GM18519 (cell line): ENCODE data around the gene TMIE.

Experiments
- ATAC-seq: cut with Tn5 transposase; IDR thresholded peaks from one replicate; pipeline ENCODE4 v1.9.1; 2021; ENCODE audit warnings: mild to moderate bottlenecking, moderate library complexity; ENCODE audit not compliant: unreplicated experiment, low FRiP score

The TMIE gene, protein sequence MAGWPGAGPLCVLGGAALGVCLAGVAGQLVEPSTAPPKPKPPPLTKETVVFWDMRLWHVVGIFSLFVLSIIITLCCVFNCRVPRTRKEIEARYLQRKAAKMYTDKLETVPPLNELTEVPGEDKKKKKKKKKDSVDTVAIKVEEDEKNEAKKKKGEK

DNA sequence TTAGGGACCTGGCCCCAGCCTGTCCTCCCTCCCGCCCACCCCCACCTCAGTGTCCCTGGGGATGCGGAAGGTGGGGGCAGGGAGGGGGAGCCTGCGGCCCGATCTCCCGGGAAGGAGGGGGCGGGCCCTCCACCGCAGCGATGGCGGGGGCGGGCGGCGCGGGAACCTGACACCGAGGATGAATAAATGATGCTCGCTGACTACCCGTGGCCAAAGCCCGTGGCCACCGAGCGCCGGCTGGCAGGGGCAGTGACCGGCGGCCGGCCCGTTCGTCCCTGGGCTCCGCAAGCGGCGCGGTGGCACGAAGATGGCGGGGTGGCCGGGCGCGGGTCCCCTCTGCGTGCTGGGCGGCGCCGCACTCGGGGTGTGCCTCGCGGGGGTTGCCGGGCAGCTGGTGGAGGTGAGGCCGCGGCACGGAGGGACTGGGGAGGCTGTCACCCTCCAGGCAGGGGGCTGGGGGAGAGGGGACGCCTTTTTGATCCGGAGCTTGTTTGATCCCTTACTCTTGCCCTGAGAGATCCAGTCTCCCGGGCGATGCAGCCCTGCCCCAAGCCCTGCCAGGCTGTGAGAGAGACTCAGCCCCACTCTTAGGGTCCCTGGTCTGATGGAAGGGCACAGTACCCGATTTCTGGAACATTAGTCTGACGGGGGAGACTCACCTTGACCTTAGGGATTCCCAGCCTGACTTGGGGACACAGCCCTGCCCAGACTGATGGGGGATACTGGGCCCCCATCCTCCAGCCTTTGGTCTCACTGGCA, at the start of gene TMIE:
Gene TMIE, plus strand, starts transcription at position 212 of the 759 bp plus-strand sequence. Its CDS starts 96 bp downstream, at position 308.
- no peak for ATAC-seq

DNA sequence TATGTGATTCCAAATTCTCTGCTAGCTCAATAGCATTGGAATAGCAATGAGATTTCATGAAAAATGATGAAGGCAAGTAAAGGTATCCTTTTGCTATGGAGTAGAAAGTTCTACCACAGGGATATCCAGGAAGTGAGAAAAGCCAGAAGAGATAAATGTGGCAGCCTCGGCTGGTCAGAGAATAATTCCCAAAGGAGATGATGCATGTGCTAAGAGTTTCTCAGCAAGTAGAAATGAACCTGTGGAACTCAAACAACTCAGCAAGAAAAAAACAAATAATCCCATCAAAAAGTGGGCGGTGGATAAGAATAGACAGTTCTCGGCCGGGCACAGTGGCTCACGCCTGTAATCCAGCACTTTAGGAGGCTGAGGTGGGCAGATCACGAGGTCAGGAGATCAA, 45.9 kb upstream of the TMIE start:
- ATAC-seq = no peak

DNA sequence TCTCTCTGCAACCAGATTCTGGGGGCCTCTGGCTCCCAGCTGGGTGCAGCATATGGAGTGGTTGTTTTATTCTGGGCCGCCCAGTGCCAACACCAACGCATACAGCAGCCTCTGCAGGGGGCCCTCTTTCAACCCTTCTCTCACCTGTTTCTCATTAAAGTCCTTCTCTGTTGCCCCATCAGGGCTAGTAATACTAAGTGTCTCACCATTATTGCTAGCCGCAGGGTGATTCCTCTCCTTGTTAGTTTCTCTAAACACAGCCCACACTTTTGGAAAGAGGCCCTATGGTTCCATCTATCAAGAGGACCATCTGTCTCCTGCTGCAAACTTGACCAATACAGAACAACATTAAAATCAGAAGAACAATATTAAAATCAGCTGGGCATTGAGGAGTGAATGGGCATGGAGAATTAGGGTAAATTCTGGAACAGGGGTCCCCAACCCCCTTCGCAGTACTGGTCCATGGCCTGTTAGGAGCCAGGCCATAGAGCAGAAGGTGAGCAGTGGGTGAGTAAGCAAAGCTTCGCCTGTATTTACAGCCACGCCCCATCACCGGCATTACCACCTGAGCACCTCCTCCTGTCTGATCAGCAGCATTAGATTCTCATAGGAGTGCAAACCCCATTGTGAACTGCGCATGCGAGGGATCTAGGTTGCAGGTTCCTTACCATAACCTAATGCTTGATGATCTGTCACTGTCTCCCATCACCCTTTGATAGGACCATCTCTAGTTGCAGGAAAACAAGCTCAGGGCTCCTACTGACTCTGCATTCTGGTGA, 44.2 kb upstream of the TMIE start:
- no peak for ATAC-seq

DNA sequence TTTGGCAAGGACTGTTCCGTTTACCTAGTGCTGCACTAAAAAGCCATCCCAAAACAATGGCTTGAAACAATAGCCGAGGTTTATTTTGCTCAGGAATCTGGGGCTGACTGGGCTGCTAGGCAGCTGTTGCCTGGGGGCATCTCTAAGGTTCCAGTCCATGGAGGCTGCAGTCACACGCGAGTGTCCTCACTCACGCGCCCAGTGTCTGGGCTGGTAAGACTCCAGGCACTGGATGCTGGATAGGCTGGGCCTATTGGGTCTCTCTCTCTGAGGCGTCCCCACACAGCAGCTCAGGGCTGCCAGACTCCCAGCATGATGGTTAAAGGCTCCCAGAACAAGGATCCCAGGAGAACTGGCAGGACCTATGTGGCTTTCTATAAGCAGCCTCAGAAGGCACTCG, 41.9 kb upstream of the TMIE start:
- no peak for ATAC-seq

DNA sequence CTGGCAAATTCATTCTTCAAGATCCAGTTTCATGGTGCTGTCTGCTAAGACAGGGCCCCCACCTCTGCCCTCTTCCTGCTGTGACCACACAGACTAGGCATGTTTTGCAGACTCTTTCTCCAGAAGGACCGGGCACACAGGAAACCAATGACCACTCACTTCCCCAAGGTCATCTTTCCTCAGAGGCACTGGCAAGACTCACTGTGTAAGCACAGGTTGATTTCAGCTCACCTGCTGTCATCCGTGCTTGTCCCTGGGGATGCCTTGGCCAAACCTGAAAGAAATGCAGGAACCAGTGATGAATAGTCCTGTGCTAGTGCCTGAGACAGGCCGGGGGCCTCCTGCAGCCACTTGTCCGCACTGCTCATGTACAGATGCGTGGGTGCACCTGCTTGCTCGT, 41.2 kb upstream of the TMIE start:
- ATAC-seq = no peak

DNA sequence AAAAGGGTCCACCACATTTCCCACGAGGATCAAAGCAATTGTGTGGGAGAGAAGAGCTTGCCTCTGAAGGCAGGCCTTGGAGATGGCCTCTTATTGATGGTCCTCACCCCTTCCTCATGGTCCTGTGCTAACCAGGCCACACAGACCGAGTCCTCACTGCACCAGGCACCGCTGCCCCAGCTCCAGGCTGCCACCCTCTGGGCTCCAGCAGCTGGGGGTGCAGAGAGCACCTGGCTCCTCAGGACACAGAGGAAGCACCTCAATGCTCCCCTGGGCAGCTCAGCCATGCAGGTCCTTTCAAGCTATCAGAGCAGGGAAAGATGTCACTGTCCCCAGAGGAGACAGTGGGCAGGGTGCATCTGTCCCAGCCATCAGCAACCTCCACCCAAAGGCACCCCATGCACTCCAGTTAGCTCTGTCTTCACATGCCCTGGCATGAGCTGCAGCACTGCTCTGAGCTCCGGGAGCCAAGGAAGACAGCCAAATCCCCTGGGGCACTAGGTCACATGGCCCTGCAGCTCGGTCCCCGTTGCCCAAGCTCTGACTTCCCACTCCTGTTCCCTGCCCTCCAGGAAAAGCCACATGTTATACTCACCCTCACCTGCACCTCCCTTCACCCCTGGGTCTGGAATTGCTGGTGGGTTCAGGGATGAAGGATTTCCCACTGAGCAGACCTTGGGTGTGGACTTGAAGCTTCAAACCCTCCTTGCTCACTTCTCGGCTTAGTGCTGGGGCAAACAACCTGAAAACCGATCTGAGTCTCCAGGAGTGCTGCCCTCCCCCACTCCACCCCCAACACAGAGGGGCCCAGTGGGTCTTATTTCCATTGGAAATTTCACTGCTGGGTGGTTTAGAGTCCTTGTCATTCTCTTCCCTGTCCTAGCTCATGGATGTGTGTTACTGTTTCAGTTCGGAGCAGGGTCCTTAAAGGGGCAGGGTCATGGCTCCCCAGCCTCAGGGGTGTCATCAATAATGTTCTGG, 40.4 kb upstream of the TMIE start:
- no peak for ATAC-seq

DNA sequence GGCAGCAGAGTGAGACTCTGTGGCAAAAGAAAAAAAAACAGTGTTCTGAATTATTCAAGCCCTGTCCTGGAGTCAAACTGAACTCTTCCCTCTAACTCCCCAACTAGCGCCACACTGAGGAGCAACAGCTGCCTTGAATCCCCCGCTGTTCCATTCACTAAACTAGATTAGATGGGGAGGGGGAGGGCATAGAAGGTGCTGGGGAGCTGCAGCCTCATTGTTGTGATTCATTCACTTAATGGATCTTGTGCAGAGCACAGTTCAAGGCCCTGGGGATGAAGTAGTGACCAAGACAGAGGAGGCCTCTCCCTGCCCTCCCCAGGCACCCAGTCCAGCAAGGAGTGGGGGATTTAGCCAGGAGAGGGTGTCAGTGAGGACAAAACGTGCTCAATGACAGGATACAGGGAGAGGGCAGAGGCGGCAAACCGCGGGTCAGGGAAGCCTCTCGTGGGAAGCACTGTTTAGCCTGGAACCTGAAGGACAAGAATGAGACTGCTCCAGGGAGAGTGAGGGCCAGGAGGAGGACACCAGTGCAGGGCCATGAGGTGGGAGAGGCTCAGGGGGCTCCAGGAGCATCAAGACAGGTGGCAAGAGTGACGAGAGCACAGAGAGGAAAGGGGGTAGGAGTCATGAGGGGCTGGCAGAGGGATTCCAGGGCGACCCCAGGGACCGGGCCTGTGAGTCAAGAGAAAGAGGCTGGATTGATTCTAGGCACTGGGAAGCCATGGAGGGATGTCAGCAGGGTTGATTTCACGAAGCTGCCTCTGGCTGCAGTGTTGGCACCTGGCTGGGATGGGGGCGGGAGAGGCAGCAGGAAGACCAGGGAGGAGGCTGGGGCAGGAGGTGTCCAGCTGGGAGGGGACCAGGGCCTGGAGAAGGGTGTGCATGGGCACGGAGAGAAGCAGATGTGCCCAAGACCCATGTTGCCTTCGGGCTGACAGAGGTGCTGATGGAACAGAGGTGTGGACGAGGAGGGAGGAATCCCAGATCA, 39.1 kb upstream of the TMIE start:
- ATAC-seq = no peak

DNA sequence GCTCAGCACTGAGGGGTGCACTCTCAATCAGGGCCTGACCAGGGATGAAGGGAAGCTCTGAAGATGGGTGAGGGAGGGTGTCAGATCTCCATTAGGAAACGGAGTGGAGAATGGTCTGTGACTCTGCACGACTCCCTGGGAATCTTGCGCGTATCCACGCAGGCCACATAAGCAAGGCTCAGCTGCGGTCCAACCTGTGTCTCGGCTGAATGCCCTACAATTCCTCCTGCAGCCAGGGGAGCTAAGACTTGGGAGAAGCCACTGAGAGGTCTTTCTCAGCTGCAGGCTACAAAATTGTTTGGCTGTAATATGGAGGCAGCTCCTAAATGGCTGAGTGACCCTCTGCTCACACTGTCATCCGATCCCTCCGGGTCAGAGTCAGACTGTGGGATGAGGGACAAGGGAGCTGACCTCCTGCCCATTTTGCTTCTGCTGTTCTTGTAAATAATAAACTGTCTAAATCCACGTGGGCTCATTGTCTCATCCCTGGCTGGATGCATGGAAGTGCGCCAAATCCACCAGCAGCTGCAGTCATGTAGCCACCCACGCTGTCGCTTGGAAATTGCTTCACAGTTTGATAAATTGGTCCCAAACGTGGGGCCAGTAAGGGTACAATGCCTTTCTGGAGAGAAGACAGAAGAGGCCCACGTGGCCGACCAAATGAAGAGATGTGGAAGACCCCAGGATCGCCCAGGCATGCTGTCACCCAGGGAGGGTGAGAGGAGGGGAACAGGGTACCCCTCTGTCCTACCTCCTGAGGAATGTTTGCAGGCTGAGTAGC, 38.2 kb upstream of the TMIE start:
- no peak for ATAC-seq

DNA sequence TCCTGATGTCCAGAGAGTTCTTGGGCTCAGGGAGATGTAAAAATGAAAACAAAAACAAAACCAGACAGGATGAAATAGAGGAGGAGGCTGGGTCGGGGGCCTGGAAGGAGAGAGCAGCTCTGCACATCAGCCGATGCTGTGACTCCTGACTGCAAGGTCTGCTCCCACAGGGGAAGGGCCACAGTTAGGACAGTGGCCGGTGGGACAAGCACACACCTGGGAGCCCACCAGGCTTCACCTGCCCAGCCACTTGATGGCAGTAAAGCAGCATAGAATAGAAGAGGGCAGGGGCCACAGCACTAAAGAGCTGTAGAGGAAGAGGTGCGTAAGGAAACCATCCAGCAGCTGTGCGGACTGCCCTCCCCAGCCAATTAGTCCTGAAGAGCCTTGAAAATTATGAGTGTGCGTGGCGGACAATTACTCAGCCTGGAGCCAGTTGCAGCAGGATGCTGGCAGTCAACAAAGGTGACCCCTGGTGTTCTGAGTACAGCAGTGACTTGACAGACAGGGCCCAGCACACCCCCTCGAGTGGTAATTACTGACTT, 37.5 kb upstream of the TMIE start:
- no peak for ATAC-seq

DNA sequence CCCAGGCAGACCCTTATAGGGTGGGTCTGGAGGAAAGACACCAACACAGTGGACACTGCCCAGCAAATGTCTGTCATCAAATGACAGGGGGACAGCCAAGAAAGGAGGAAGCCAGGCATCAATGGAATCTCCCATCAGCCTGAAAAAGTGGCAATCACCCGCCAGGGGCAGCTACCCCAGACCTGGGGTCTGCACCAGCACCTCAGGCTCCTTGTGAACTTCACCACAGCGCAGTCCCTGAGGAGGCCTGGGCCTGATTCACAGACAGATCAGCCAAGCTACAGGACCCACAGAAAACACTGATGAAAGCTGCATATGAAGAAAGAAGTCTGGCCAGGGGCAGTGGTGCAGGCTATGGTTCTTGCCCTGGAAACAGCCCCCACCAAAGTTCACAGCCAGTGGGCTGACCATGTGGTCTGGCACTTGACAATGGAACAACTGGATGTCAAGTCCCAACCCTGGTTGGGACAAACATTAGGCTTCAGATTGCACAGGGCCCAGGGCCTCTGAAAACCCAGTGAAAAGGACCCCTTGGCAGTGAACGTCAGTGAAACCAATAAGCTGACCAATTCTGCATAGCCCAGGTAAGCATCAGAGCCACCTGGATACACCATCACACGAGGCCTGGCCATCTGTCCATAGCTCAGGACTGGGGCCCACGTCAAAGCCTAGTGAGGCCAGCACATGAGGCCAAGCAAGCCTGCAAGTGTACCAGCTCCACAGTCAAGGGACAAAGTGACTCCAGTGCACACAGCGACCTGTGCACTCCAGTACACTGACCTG, 36.8 kb upstream of the TMIE start:
- ATAC-seq = no peak

DNA sequence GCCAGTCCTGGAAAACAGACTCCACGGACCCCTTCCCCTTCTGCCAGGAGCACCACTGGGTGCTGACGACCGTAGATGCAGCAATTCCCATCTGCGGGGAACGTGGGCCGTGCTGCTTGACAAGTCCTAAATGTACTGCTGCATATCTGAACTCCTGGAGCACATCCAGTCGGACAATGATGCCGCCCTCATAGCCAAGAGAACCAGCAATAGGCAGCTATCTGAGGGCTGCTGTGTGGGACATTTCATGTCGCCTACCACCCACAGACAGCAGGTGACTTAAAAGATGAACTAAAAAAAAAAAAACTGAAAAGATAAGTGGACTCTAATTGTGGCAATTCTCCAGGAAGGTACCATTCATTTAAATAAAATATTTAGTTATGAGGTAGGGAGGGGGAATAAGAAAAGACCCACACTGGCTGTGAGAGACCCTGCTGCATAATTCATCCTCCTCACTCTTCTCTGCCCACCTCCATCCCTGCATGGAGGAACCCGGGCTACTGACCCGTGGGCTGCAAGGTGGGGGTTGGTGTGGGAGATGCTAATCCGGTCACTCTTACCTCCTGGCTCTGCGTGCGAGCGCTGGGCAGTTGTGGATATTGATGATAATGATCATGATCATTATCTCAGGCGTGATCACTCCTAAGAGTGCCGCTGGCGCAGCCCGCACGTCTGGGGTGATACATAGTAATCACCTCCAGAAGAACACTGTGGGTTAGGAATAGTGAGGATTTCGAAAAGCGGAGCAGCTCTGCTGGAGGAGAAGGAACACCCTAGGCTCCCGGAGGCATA, 36.0 kb upstream of the TMIE start:
- ATAC-seq = no peak

DNA sequence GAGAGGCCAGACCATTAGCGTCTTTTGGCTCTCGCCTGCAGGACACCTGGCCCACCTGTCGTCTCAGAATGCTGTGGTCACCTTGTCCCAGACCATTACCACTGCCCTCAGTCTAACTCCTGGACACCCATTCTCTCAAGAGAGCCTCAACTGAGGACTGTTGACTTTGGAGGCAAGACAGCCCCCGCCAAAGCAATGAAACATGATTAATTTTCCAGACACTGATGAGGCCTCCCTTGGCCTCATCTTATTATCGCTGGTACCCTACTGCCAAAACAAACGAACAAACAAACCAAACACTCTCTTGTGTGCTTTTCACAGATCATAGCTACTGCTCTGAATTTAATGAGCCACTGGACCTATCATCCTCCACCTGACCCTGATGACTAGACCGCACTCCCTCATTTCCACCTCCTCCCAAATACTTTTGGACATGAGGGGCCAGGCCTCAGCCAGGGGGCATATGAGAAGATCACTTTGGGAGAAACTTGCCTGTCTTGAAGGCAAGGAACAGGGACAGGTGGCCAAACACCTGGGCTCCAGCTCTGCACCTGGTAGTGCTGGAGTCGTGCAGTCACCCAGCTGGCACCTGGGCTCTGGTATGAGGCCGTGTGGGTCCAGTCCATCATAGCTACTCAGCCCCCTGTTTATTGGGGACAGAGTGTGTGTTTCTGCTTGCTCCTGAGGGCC, 35.3 kb upstream of the TMIE start:
- ATAC-seq = no peak

DNA sequence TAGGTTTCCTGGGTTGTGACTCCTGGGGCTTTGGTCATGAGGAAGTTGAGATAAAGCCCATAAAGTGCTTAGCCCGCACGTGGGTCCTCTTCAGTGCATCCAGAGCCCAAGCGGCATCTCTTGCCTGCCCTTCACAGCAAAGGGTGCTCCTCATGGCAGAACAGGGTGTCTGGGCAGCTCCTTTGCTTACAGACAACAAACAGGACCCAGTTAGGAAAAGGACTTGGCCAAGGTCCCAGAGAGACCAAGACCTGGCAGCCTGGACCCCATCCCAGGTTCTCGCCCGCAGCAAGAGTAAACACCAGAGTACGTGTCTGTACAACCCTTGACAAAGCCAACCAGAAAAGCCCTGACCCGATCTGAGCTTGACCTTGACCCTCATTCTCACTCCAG, 34.7 kb upstream of the TMIE start:
- ATAC-seq = no peak

DNA sequence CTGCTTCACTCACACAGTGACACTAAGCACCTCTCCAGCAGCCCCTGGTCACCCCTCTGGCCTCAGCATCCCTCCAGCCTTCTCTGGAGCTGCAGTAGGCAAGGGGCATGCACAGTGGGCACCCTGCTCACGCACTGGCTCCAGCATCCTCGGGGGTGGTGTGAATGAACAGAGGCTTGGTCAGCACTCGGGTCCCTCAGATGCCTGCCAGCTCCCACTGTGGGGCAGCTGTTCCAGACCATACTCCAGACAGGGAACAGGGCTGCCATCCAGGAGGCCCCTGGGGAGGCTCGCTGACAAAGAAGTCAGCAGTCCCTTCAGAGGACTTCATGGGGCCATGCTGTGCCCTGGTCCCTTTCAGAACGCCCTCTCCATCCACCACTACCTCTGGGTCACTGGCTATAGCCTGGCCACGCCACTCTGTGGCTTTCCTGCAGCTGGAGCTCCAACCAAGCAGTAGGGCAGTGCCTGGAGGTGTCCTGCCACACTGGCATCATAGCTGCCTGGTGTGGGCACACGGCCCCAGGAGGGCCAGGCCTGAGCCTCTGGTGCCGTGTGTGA, 34.1 kb upstream of the TMIE start:
- no peak for ATAC-seq

DNA sequence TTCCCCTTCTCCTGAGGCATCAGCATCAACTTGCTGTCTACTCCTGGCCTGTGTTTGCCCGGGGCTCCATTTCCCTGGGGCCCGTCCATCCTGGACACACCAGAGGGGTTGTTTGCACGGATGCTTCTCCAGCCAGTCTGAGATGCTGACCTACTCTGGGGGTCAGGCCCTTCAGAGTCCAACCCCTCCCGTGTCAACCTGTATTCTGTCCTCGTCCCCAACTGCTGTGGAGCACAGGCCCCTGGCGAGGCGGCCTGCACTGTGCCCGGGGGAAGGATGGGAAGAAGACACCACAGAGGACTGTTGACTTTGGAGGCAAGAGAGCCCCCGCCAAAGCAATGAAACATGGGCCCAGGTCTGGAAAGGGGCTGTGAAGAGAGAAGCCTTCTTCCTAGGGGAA, 33.5 kb upstream of the TMIE start:
- no peak for ATAC-seq

DNA sequence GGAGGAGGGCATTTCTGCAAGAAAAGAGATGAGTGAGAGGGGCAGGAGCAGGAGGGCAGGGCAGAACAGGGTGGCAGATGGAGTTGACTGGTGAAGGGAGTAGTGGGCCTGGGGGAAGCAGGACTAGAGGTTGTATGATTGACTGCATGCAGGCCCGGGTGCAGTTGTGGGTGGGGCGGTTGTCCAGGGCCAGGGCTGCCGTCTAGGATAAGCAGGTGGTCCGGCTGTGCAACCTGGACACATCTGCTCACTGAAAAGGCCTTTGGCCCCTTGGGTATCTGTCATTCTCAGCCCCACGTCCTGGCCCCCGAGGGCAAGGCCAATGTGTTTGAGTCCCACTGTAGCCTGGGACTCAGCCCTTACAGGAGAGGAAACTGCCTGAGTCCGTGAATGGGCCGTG, 33.1 kb upstream of the TMIE start:
- ATAC-seq = no peak
